Endodermal cell (in vitro differentiated cells): Measurements from ENCODE around the gene NKPD1. TPM values are rescaled to one million over a fixed set of nuclear protein-coding genes. Genes with fewer than 3 reads are reported as not detected.

Experiments
- DNase-seq: peaks from one replicate; pipeline ENCODE4 v3.0.0-alpha.2; 2017
- H3K27ac ChIP-seq: 2 replicates; pipeline ENCODE4 v1.5.1; 2013; ENCODE audit warnings: mild to moderate bottlenecking, low read depth, low read length, moderate library complexity
- H3K27me3 ChIP-seq: 2 replicates; pipeline ENCODE4 v1.6.1; 2013; ENCODE audit warnings: mild to moderate bottlenecking, low read length, moderate library complexity; ENCODE audit not compliant: insufficient read depth, control insufficient read depth, poor library complexity, severe bottlenecking
- H3K36me3 ChIP-seq: 2 replicates; pipeline ENCODE4 v1.7.0; 2013; ENCODE audit warnings: mild to moderate bottlenecking, low read length, moderate library complexity; ENCODE audit not compliant: control insufficient read depth, insufficient read depth
- H3K4me1 ChIP-seq: one replicate; pipeline ENCODE4 v1.7.0; 2013; ENCODE audit warnings: low read length; ENCODE audit not compliant: control insufficient read depth, insufficient read depth
- H3K4me3 ChIP-seq: 2 replicates; pipeline ENCODE4 v1.5.1; 2013; ENCODE audit warnings: mild to moderate bottlenecking, low read length, moderate library complexity
- H3K9ac ChIP-seq: 2 replicates; pipeline ENCODE4 v1.6.1; 2013; ENCODE audit warnings: mild to moderate bottlenecking, low read length, moderate library complexity; ENCODE audit not compliant: poor library complexity, severe bottlenecking; ENCODE audit errors: extremely low read depth
- H3K9me3 ChIP-seq: 2 replicates; pipeline ENCODE4 v1.6.1; 2013; ENCODE audit warnings: mild to moderate bottlenecking, low read length, moderate library complexity; ENCODE audit not compliant: control insufficient read depth
- H3K27ac Mint-ChIP-seq: 2 replicates; pipeline ENCODE4 v1.8.0; 2020; ENCODE audit warnings: mixed read lengths
- H3K27me3 Mint-ChIP-seq: 2 replicates; pipeline ENCODE4 v1.8.0; 2021; ENCODE audit warnings: mild to moderate bottlenecking, mixed read lengths; ENCODE audit not compliant: insufficient read depth
- H3K36me3 Mint-ChIP-seq: 2 replicates; pipeline ENCODE4 v1.8.0; 2020; ENCODE audit warnings: low read depth, mixed read lengths
- H3K4me1 Mint-ChIP-seq: 2 replicates; pipeline ENCODE4 v1.8.0; 2020; ENCODE audit warnings: mixed read lengths
- H3K4me3 Mint-ChIP-seq: 2 replicates; pipeline ENCODE4 v1.8.0; 2020; ENCODE audit warnings: mild to moderate bottlenecking, moderate library complexity, mixed read lengths
- H3K9me3 Mint-ChIP-seq: 2 replicates; pipeline ENCODE4 v1.8.0; 2020; ENCODE audit warnings: mild to moderate bottlenecking, mixed read lengths
- WGBS, 2 experiments: methylation state at CpG; one replicate each; pipeline versions ENCODE4 v1.1.5 to v1.1.7; 2013; ENCODE audit warnings: missing lambda C conversion rate in 2 of 2, mixed read lengths in 1 of 2; ENCODE audit not compliant: insufficient coverage in 1 of 2, insufficient read length in 1 of 2; 5-methylcytosine and 5-hydroxymethylcytosine counted together
- total RNA-seq, 2 donors: library from RNA; stranded (reverse); fragmentation: NEBNext Ultra II Directional in 1 of 2; extraction: Animal tissue kit (Norgen Biotek cat#: 25700) in 1 of 2; gene quantifications; 2 replicates in 1 of 2; 3 replicates in 1 of 2; pipeline ENCODE4 v1.2.1, GENCODE V29; 2021
- TF ChIP-seq, protein P1 (sequence below): fragments of 200-600 bp; sonication (generic); conservative IDR thresholded peaks from 2 replicates; pipeline ENCODE4 v1.5.0; 2021; ENCODE audit warnings: antibody characterized with exemption, mild to moderate bottlenecking

Gene NKPD1
- total RNA-seq, 2 donors from 2014 or later: 0.15 to 0.22 TPM

DNA sequence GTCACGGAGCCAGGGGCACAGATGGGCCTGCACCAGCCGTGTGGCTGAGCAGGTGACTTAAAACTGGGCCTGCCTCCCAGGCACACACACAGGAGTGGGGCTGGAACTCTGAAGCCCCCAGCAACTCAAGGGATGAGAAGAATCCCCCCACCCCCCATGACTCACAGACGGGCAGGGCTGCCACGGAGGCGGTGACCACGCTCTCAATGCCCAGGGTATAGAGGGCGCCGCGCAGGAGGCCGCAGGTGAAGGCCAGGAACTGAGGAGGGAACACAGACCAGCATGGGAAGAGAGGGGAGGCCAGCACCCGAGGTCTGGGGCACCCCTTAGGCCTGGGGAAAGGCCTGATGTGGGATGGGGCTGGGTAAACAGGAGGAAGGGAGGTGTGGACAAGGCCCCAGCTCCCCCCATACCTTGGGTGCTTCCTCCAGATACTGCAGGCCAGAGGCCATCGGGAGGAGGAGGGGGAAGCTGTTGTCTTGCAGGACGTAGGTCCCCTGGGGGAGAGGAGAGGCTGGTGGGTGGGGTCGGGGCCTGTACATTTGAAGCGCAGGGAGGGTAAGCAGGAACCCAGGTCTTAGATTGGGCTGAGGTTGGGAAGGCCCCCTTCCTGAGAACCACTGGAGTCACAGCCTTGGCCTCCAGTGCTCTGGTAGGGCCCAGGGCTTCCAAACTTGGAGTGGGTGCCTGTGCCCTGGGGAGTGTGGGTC lies 3.1 kb upstream of the NKPD1 start:
- Mint-ChIP-seq H3K36me3 (no peaks in the 10 kb centered on the region), H3K9me3 (no peaks in the 10 kb centered on the region), H3K27me3 (peaks cover 7% of the 10 kb centered on the region), H3K27ac (no peak overlapping the region), H3K4me3 (no peak overlapping the region), H3K4me1 (peaks cover 2% of the 10 kb centered on the region)
- Histone ChIP-seq H3K27ac (no peak overlapping the region), H3K27me3 (no peaks in the 10 kb centered on the region), H3K9ac (no peak overlapping the region), H3K4me3 (no peak overlapping the region), H3K9me3 (no peaks in the 10 kb centered on the region), H3K36me3 (no peaks in the 10 kb centered on the region), H3K4me1 (no peaks in the 10 kb centered on the region)
- no peak for DNase-seq
- 90 to 92% methylated on average over 2 to 15 of the region's 15 CpGs for WGBS, 2 experiments
- TF ChIP-seq, protein P1, sequence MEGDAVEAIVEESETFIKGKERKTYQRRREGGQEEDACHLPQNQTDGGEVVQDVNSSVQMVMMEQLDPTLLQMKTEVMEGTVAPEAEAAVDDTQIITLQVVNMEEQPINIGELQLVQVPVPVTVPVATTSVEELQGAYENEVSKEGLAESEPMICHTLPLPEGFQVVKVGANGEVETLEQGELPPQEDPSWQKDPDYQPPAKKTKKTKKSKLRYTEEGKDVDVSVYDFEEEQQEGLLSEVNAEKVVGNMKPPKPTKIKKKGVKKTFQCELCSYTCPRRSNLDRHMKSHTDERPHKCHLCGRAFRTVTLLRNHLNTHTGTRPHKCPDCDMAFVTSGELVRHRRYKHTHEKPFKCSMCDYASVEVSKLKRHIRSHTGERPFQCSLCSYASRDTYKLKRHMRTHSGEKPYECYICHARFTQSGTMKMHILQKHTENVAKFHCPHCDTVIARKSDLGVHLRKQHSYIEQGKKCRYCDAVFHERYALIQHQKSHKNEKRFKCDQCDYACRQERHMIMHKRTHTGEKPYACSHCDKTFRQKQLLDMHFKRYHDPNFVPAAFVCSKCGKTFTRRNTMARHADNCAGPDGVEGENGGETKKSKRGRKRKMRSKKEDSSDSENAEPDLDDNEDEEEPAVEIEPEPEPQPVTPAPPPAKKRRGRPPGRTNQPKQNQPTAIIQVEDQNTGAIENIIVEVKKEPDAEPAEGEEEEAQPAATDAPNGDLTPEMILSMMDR: no peak

DNA sequence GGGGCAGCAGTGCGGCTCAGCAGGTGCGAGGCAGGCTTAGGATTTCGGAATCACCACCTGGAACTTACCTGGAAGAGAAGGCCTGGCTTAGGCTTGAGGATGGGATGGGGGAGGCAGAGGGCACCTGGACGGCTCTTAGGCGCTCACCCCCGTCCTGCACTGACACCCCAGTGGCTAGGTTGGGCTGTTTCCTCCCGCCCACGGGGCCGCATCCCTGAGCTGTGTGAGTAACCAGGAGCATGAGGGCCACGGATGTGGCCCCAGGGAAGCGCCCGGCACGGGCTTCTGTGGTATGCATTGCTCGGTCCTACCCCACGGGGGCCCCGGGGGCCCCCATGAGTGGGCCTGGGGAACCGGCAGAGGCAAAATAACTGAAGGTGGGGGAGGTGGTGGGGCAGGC lies 2.4 kb upstream of the NKPD1 start:
- H3K9ac ChIP-seq: no peak overlapping the region
- 91 to 100% methylated on average over 2 to 17 of the region's 17 CpGs for WGBS, 2 experiments
- peaks cover 2% of the 10 kb centered on the region for H3K4me1 Mint-ChIP-seq
- H3K9me3 Mint-ChIP-seq: no peaks in the 10 kb centered on the region
- H3K36me3 ChIP-seq: no peaks in the 10 kb centered on the region
- no peaks in the 10 kb centered on the region for H3K9me3 ChIP-seq
- H3K27ac ChIP-seq: no peak overlapping the region
- H3K36me3 Mint-ChIP-seq: no peaks in the 10 kb centered on the region
- TF ChIP-seq, protein P1: no peak
- no peak for DNase-seq
- no peaks in the 10 kb centered on the region for H3K27me3 ChIP-seq
- peaks cover 8% of the 10 kb centered on the region for H3K27me3 Mint-ChIP-seq
- H3K4me3 Mint-ChIP-seq: no peak overlapping the region
- H3K4me3 ChIP-seq: no peak overlapping the region
- H3K27ac Mint-ChIP-seq: no peak overlapping the region
- no peaks in the 10 kb centered on the region for H3K4me1 ChIP-seq

DNA sequence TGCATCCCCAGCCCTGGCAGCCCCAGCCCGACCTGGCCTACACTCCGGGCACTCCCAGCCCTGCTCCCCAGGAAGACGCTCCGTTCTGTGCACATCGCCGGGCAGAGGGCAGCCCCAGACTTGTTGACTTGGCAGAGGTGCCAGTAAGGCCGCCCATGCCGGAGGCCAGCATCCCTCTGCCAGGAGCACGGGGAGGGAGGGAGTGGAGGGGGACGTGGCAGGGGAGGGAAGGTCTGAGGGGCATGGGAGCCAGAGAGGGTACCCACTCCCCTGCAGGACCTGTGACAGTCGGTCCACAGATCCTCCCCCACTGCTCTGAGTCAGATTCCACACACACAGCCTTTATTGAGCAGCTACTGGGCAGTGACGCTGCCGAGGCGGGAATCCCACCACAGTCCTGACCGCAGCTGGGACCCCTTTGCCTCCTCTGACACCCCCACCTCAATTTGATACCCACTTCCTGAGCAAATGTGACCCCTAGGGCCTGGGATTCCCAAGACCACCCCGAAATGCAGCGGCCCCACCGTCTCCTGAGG lies 1.9 kb upstream of the NKPD1 start:
- peaks cover 10% of the 10 kb centered on the region for H3K27me3 Mint-ChIP-seq
- H3K27ac ChIP-seq: no peak overlapping the region
- peaks cover 2% of the 10 kb centered on the region for H3K4me1 Mint-ChIP-seq
- no peak overlapping the region for H3K4me3 ChIP-seq
- TF ChIP-seq, protein P1: no peak
- H3K4me3 Mint-ChIP-seq: no peak overlapping the region
- no peaks in the 10 kb centered on the region for H3K27me3 ChIP-seq
- H3K36me3 Mint-ChIP-seq: no peaks in the 10 kb centered on the region
- DNase-seq: no peak
- whole genome bisulfite sequencing, 2 experiments: 93 to 100% methylated on average over 4 to 18 of the region's 18 CpGs
- H3K9me3 Mint-ChIP-seq: no peaks in the 10 kb centered on the region
- no peak overlapping the region for H3K9ac ChIP-seq
- no peaks in the 10 kb centered on the region for H3K9me3 ChIP-seq
- no peaks in the 10 kb centered on the region for H3K36me3 ChIP-seq
- H3K4me1 ChIP-seq: no peaks in the 10 kb centered on the region
- H3K27ac Mint-ChIP-seq: no peak overlapping the region
